PC-3 (cell line): ENCODE data around the gene EXOG.

Experiments
- EZH2 ChIP-seq: fragments of 300-600 bp; sonication (generic); IDR thresholded peaks from one replicate; pipeline ENCODE4 v1.6.1; 2017; ENCODE audit warnings: antibody characterized with exemption, mild to moderate bottlenecking, low read length; ENCODE audit not compliant: unreplicated experiment
- EZH2phosphoT487 ChIP-seq: fragments of 300-600 bp; sonication (generic); IDR thresholded peaks from 2 replicates; pipeline ENCODE4 v1.6.1; 2018; ENCODE audit warnings: mild to moderate bottlenecking, antibody characterized with exemption, low read length, borderline replicate concordance
- TF ChIP-seq, protein P1 (sequence below): fragments of 300-600 bp; sonication (generic); conservative IDR thresholded peaks from 2 replicates; pipeline ENCODE4 v1.5.1; 2017; ENCODE audit warnings: antibody characterized with exemption, low read depth, mild to moderate bottlenecking, low read length

DNA sequence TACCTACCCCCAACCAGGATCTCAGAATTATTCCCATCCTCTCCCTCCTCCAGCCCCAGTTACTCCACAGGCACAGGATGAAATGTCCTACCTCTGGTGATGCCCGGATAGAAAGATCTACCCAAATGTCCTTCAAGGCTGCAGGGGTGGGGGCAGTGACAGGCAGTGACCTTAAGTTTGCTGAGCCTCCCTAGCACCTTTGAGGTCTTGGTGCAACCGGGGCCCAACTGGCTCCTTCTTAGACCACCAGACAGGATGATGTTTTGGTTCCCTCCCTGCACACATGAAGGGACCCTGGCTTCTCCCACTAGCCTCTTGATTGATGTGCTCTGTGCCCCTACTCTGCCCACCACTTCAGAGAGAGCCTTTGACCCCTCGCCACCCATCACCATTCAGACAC, 36.4 kb downstream of the EXOG start:
- TF ChIP-seq, protein P1, sequence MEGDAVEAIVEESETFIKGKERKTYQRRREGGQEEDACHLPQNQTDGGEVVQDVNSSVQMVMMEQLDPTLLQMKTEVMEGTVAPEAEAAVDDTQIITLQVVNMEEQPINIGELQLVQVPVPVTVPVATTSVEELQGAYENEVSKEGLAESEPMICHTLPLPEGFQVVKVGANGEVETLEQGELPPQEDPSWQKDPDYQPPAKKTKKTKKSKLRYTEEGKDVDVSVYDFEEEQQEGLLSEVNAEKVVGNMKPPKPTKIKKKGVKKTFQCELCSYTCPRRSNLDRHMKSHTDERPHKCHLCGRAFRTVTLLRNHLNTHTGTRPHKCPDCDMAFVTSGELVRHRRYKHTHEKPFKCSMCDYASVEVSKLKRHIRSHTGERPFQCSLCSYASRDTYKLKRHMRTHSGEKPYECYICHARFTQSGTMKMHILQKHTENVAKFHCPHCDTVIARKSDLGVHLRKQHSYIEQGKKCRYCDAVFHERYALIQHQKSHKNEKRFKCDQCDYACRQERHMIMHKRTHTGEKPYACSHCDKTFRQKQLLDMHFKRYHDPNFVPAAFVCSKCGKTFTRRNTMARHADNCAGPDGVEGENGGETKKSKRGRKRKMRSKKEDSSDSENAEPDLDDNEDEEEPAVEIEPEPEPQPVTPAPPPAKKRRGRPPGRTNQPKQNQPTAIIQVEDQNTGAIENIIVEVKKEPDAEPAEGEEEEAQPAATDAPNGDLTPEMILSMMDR: no peak
- TF ChIP-seq EZH2phosphoT487: no peak
- TF ChIP-seq EZH2: no peak
